TTC549 (cell line): ENCODE results near the gene MYO1E.

Experiments used
- FAIRE-seq: peaks from 2 replicates; lab custom pipeline; 2012; peaks lifted over from hg19 to GRCh38; lab: Jason Lieb, UNC

MYO1E gene

GRCh38 chr15:59259137-59259943 is 113.3 kb downstream of the MYO1E start:
- no peak for FAIRE-seq

GRCh38 chr15:59258317-59258716 is 114.4 kb downstream of the MYO1E start:
- no peak for FAIRE-seq

- no peak for FAIRE-seq
Observed at GRCh38 chr15:59257140-59257539, 115.5 kb downstream of the MYO1E start.

- no peak for FAIRE-seq
Observed at GRCh38 chr15:59256482-59256881, 116.2 kb downstream of the MYO1E start.

- FAIRE-seq: no peak
Observed at GRCh38 chr15:59255680-59256336, 116.9 kb downstream of the MYO1E start.

GRCh38 chr15:59252137-59252536 is 120.5 kb downstream of the MYO1E start:
- FAIRE-seq: no peak

GRCh38 chr15:59251001-59251845 is 121.4 kb downstream of the MYO1E start:
- FAIRE-seq: no peak

- FAIRE-seq: no peak
Observed at GRCh38 chr15:59250249-59250648, 122.4 kb downstream of the MYO1E start.

- no peak for FAIRE-seq
Observed at GRCh38 chr15:59249816-59250215, 122.9 kb downstream of the MYO1E start.

GRCh38 chr15:59247364-59247763 is 125.3 kb downstream of the MYO1E start:
- FAIRE-seq: no peak

- FAIRE-seq: no peak
Observed at GRCh38 chr15:59245559-59245958, 127.1 kb downstream of the MYO1E start.

GRCh38 chr15:59244337-59244736 is 128.3 kb downstream of the MYO1E start:
- FAIRE-seq: no peak

GRCh38 chr15:59243622-59244021 is 129.0 kb downstream of the MYO1E start:
- FAIRE-seq: no peak

GRCh38 chr15:59242649-59243048 is 130.0 kb downstream of the MYO1E start:
- no peak for FAIRE-seq

- FAIRE-seq: no peak
Observed at GRCh38 chr15:59240036-59240435, 132.6 kb downstream of the MYO1E start.

- no peak for FAIRE-seq
Observed at GRCh38 chr15:59237924-59238331, 134.7 kb downstream of the MYO1E start.

- FAIRE-seq: no peak
Observed at GRCh38 chr15:59237119-59237855, 135.4 kb downstream of the MYO1E start.

GRCh38 chr15:59236394-59236793 is 136.3 kb downstream of the MYO1E start:
- FAIRE-seq: no peak

GRCh38 chr15:59232476-59232875 is 140.2 kb downstream of the MYO1E start:
- FAIRE-seq: no peak

- FAIRE-seq: no peak
Observed at GRCh38 chr15:59230531-59231055, 142.1 kb downstream of the MYO1E start.

GRCh38 chr15:59229453-59229852 is 143.2 kb downstream of the MYO1E start:
- no peak for FAIRE-seq

GRCh38 chr15:59229015-59229414 is 143.7 kb downstream of the MYO1E start:
- FAIRE-seq: no peak
